IMR-90 (cell line): ENCODE results near the gene NBPF11.

Source experiments
- CEBPB ChIP-seq: IDR thresholded peaks from 2 replicates; pipeline ENCODE4 v1.6.1; 2012; ENCODE audit warnings: low read depth, low read length, improper control_type of control experiment
- CTCF ChIP-seq: conservative IDR thresholded peaks from 2 replicates; pipeline ENCODE4 v1.5.1; 2012; ENCODE audit warnings: mild to moderate bottlenecking, low read depth, low read length, improper control_type of control experiment
- MXI1 ChIP-seq: IDR thresholded peaks from 2 replicates; pipeline ENCODE4 v1.6.1; 2012; ENCODE audit warnings: low read depth, mild to moderate bottlenecking, low read length, moderate library complexity, borderline replicate concordance
- POLR2A ChIP-seq: IDR thresholded peaks from 2 replicates; pipeline ENCODE4 v1.6.1; 2012; ENCODE audit warnings: mild to moderate bottlenecking, low read depth, low read length
- SMC3 ChIP-seq: fragments of 150-350 bp; IDR thresholded peaks from 2 replicates; pipeline ENCODE4 v1.6.1; 2016; ENCODE audit warnings: low read depth, mild to moderate bottlenecking, antibody characterized with exemption, low read length, moderate library complexity

- TF ChIP-seq CTCF: no peak
- no peak for TF ChIP-seq POLR2A
- no peak for TF ChIP-seq CEBPB
- TF ChIP-seq MXI1: no peak
- TF ChIP-seq SMC3: no peak
These were observed 9.2 kb upstream of the NBPF11 start for GRCh38 chr1:148161053-148161901.
